Measurements from ENCODE around the gene ZNF761.
"Not testable (repeated sequence)": the region's sequence is repeated elsewhere in the genome, so short reads cannot be mapped to it uniquely, and the experiment has no call there.

The ZNF761 gene

DNA sequence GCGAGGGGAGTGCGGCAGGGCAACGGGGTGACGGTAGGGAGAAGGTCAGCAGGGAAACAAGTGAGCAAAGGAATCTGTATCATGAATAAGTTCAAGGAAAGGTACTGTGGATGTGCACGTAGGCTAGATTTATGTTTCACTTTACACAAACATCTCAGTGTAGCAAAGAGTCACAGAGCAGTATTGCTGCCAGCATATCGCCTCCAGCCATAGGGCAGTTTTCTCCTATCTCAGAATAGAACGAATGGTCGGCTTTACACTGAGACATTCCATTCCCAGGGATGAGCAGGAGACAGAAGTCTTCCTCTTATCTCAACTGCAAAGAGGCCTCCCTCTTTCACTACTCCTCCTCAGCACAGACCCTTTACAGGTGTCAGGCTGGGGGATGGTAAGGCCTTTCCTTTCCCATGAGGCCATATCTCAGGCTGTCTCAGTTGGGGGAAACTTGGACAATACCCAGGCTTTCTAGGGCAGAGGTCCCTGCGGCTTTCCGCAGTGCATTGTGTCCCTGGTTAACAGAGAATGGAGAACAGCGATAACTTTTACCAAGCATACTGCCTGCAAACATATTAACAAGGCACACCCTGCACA lies 28.4 kb downstream of the ZNF761 start:
- DNase-seq (ENCODE audit: low spot score): not testable (repeated sequence)

DNA sequence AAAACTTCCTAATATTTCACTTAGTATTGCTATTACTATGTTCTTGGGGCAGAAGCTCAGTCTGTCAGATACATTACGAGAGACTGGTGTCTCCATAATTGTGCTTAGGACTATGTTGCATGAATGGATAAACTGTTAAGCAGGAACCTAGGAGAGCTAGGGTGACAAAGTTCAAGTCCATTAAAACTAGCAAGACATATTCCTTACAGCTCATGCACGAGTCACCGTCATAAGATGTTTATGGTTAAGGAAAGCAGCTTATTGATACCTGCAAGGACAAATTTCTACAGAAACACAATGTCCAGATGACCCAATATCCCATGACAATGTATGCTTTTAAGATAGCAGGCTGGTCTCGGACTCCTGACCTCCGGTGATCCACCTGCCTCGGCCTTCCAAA lies 30.1 kb downstream of the ZNF761 start:
- no peak for DNase-seq (ENCODE audit: low spot score)

DNA sequence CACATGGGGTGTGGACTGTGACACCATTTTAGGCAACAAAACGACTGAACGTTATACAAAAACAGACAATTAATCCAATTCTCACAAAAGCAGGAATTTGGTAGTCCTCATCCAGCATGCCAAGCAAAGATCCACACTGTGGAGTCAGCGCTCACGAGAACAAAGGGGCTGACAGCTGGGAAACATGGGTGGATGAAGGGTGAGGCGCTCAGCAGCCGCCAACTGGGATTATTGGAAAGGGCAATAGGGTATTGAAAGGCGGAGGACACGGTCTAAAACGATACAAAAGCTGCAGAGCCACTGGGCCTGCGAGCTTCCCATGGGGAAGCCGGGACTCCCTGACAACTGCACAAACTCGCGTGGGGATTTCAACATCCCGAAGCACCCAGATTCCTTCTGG lies 31.1 kb downstream of the ZNF761 start:
- no peak for DNase-seq (ENCODE audit: low spot score)

GRCh38 chr19:53463263-53463662 lies 31.5 kb downstream of the ZNF761 start:
- peak; percentile 71 for DNase-seq (ENCODE audit: low spot score)

- DNase-seq (ENCODE audit: low spot score): no peak
Observed at GRCh38 chr19:53466726-53467484, 35.1 kb downstream of the ZNF761 start.

DNA sequence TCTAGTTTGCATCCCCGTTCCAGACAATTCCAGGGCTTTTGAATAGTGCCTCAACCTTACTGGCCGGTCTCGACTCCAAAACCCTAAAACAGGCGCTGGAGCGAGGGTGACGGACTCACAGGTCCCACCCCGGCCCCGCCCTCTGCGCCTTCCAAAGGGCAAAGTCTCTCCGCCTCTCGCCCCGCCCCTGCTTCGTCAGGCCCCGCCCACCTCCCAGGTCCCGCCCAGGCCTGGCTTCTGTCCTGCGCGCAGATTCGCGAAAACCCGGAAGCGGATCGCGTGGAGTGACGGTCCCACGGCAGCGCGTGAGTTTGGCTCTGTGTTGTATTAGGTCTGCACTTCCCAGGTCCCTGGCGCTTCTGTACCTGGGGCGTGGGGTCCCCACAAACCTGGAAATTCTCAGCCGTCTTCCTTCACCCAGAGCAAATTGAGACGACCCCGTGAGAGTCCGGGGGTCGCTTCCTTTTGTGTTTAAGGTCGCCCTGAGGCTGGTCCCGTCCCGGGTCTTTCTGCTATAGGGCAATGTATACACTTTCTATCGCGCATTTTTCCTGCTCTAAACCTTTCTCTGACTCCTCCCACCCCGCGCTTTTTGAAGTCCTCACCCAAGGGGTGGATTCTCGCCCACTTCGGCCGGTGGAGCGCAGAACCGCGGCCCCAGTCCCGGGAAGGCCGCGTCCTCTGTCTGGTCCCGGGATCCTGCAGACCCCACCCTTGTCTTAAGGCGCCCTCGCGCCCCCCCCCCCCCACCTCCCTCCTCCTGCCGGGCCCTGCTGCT lies 35.9 kb downstream of the ZNF761 start, which contains the start of gene ZNF813:
ZNF813 (plus strand) TSS at position 249 of the 778 bp plus-strand sequence. CDS start 16,090 bp downstream, outside the sequence.
- DNase-seq (ENCODE audit: low spot score): peak; percentile 90

- DNase-seq (ENCODE audit: low spot score): not testable (repeated sequence)
Observed at GRCh38 chr19:53468628-53469027, 36.8 kb downstream of the ZNF761 start.

GRCh38 chr19:53471916-53472315 lies 40.1 kb downstream of the ZNF761 start:
- DNase-seq (ENCODE audit: low spot score): no peak

- DNase-seq (ENCODE audit: low spot score): not testable (repeated sequence)
Observed at GRCh38 chr19:53474832-53475231, 43.0 kb downstream of the ZNF761 start.

GRCh38 chr19:53475470-53475869 lies 43.7 kb downstream of the ZNF761 start:
- DNase-seq (ENCODE audit: low spot score): not testable (repeated sequence)

- not testable (repeated sequence) for DNase-seq (ENCODE audit: low spot score)
Observed at GRCh38 chr19:53483751-53484150, 52.0 kb downstream of the ZNF761 start.

DNA sequence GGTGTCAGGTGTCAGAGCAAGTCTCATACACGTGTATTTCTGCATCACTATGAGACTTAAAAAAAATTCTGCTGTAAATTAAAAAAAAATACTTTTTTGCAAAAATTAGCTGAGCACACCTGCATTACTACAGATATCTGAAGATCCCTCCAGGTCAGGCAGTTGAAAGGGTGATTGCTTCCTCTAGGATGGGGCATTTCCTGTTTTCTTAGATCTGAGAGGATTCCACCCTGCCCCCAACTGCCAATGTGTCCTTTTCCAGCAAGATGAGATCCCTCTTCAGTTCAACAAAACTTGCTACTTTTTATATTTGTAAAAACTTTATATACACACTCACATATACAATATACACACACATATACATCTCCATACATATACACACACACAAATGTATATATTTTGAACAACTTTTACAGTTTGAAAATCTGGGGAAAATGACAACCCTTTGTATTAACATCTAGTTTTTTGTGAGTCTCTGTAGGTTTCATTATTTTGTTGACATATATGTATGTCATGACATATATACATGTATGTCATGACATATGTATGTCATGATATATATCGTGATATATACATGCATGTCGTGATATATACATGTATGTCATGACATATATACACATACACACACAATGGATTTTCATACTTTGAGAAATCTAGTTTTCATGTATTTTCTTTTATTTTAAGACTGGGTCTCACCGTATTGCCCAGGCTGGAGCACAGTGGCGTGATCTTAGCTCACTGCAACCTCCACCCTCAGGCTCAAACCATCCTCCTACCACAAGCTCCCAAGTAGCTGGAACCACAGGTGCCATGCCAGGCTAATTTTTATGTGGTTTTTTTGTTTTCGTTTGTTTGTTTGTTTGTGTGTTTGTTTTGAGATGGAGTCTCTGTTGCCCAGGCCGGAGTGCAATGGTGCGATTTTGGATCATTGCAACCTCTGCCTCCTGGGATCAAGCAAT lies 53.5 kb downstream of the ZNF761 start:
- DNase-seq (ENCODE audit: low spot score): no peak

- no peak for DNase-seq (ENCODE audit: low spot score)
Observed at GRCh38 chr19:53492153-53492552, 60.4 kb downstream of the ZNF761 start.

GRCh38 chr19:53497311-53498023 lies 65.7 kb downstream of the ZNF761 start:
- not testable (repeated sequence) for DNase-seq (ENCODE audit: low spot score)

DNA sequence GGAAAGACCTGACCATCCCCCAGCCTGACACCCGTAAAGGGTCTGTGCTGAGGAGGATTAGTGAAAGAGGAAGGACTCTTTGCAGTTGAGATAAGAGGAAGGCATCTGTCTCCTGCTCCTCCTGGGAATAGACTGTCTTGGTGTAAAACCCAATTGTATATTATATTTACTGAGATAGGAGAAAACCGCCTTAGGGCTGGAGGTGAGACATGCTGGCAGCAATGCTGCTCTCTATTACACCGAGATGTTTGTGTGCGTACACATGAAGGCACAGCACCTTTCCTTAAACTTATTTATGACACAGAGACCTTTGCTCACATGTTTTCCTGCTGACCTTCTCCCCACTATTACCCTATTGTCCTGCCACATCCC lies 66.2 kb downstream of the ZNF761 start:
- not testable (repeated sequence) for DNase-seq (ENCODE audit: low spot score)

GRCh38 chr19:53503151-53503550 lies 71.4 kb downstream of the ZNF761 start:
- DNase-seq (ENCODE audit: low spot score): not testable (repeated sequence)

GRCh38 chr19:53503671-53504364 lies 72.0 kb downstream of the ZNF761 start:
- DNase-seq (ENCODE audit: low spot score): not testable (repeated sequence)

DNA sequence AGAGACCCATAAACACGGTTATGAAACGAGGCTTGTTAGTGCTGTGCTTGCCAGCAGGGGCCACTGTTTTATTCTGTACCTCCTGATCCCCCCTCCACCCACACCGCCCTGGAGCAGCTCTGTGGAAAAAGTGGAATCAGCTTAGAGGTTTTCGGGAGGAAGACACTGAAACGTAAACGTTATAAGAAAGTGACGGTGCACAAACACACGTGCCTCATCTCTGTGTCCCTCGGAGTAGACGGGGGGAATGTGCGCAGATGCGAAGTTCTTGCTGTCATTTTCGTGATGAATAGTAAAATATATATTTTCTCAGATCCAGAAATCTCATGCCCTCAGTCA lies 72.5 kb downstream of the ZNF761 start:
- not testable (repeated sequence) for DNase-seq (ENCODE audit: low spot score)

DNA sequence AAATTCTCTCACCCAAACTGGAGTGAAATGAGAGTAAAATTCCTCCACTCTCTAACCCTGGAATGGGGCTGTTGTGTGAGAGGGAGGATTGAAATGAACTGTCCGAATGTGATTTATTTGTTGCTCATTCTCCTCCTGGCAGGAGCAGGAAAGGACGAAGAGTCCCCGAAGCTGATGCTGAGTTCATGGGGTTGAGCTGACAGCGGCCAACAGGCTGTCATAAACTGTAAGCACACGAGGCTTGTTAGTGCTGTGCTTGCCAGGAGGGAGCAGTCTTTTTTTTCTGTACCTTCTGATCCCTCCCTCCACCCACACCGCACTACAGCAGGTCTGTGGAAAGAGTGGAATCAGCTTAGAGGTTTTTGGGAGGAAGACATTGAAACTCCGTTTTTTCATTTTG lies 73.1 kb downstream of the ZNF761 start:
- no peak for DNase-seq (ENCODE audit: low spot score)

DNA sequence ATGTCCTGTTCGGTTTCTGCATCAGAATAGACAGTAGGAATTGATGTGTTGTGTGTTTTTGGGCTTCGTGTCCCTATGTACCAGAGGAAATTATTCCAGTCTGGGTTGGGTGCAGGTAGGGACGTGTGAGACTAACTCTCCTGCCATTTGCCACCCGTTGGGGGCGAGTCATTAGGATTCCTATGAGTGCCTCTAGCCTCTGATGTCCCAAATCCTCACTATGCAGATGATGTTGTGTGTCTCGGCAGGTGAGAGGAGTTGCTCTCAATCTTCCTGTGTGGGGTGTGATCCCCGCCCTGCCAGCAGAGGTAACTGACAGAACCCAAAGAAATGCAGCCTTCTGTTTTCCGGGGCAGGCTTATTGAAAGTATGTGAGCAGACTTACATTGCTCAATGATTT lies 74.9 kb downstream of the ZNF761 start:
- DNase-seq (ENCODE audit: low spot score): no peak
